ENCODE measurements around the gene COG4.

COG4 gene

DNA sequence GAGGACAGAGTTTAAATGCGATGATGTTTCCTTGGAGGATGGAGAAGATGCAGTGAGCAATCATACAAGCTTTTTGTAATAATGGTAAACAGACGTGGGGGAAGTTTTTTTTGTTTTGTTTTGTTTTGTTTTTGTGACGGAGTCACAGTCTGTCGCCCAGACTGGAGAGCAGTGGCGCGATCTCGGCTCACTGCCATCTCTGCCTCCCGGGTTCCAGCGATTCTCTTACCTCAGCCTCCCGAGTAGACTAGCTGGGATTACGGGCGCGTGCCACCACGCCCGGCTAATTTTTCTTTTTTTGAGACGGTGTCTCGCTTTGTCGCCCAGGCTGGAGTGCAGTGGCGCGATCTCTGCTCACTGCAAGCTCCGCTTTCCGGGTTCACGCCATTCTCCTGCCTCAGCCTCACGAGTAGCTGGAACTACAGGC is 1.1 kb upstream of the COG4 start:
- DNase-seq, result peak; percentile 24

- DNase-seq, result peak; percentile 76
These were observed 517 bp upstream of the COG4 start, which contains the start of gene SF3B3 for GRCh38 chr16:70523743-70524398. Gene SF3B3 (plus strand): TSS chr16:70523816. CDS start chr16:70526657, 2,841 bp downstream.

DNA sequence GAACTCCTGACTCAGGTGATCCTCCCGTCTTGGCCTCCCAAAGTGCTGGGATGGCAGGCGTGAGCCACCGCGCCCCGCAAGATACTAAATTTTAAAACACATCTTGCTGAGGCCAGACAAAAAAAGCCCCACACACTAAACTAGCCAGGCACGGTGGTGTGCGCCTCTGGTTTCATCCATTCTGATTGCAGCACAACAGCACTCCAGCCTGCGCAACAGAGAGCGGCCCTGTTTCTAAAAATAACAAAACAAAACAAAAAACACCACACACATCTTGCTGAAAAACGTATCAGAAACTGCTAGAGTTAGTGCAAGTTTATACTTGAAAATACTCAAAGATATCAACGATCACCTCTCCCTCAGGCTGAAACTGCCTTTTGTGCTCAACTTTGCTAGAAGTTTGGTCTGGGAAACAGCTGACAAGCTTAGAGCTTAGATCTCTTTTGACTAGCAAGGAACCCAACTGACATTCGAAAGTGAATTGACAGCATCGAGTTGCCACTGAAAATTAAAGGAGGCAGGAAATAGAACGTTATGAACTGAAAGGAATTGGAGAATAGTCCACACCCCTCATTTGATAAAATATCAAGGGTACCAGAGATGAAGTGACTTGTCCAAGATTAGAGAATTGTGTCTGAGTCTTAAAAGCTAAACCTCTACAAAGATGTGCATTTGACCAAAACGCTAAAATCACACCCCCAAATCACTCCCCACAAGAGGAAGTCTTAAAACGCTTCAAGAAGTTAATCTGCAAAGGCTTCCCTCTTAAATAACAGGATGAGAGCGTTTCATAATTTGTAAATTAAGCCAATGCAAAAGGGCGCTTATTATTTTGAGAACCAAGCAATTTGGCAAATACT is 908 bp downstream of the COG4 start:
- DNase-seq, result peak; percentile 67

GRCh38 chr16:70520612-70521297 is 2.6 kb downstream of the COG4 start:
- peak; percentile 83 for DNase-seq

DNA sequence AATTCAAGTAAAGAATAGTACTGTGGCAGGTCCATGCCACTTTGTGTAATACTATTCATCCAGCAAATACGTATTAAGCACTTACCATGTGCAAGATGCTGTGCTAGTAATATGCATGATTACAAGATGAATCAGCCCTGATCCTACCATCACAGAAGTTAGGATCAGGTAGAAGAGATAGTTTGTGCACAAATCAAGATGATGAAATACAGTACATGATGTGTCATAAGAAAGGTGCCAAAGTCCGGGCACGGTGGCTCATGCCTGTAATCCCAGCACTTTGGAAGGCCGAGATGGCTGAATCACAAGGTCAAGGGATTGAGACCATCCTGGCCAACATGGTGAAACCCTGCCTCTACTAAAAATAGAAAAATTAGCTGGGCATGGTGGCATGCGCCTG is 10.9 kb downstream of the COG4 start:
- DNase-seq, result no peak

DNA sequence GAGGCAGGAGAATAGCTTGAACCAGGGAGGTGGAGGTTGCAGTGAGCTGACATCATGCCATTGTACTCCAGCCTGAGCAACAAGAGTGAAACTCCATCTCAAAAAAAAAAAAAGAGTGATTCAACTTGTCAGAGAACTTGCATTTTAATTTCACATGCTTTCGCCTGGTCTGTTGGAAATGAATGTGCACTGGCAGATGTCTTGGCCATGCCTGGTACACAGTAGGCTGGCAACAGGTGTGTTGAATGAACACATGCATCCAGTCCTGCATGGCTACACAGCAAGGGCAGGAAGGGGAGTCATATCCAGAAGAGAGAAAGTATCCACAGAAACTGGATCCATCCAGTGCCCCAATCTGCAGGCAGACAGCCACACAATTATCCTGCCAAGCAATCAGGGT is 11.5 kb downstream of the COG4 start:
- DNase-seq, result peak; percentile 30

GRCh38 chr16:70510216-70510615 is 13.1 kb downstream of the COG4 start:
- DNase-seq, result no peak

GRCh38 chr16:70508752-70509151 is 14.6 kb downstream of the COG4 start:
- DNase-seq, result peak; percentile 38

GRCh38 chr16:70496513-70496912 is 26.8 kb downstream of the COG4 start:
- DNase-seq, result no peak

DNA sequence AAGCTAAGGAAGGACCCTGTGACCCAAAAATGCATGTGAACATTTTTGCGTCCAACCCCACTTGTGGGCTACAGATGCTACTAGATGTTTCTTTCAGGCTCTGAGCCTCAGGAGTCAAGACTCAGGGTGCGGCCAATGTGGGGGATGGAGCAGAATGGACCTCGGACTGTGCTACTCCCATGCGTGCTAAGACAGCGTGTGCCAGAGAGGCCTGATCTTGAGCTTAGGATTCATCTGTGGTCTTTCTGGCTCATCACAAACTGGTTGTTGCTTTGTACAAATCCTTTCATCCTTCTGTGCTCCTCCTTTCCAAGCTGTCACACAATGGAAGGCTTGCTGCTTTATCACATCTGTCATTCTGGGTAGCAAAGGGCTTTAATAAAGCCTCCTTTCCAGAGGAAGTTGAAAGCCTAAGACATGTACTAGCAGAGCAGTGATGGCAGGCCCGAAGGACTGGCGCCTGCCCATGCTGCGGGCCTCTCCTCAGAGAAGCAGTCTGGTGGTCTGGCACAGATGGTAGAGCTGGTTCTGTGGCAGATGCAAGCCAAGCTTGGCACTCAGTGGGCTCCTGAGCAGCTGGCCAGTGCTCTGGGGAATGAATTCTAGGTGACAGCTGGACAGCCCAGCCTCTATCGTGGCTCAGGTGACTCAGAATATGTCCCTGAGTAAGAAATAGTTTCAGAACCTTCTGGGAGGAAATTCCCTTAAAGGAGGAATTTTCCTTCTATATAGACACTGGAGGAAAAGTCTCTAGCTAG is 27.8 kb downstream of the COG4 start:
- DNase-seq, result no peak

DNA sequence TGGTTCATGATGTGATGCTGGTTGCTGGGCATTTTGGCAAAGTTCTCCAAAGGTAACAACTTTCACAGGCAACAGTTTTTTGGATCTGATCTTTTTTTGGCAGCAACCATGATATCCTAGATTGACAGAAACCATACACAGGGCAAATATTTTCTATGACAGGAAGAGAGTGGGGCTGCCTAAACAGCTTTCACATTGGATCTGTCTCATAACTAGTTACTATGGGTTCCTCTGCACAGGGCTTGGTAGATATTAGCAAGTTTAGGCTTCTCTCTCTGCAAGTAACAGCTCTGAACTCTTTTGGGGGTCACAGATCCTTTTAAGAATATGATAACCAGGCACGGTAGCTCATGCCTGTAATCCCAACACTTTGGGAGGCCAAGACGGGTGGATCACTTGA is 28.6 kb downstream of the COG4 start:
- DNase-seq, result no peak

DNA sequence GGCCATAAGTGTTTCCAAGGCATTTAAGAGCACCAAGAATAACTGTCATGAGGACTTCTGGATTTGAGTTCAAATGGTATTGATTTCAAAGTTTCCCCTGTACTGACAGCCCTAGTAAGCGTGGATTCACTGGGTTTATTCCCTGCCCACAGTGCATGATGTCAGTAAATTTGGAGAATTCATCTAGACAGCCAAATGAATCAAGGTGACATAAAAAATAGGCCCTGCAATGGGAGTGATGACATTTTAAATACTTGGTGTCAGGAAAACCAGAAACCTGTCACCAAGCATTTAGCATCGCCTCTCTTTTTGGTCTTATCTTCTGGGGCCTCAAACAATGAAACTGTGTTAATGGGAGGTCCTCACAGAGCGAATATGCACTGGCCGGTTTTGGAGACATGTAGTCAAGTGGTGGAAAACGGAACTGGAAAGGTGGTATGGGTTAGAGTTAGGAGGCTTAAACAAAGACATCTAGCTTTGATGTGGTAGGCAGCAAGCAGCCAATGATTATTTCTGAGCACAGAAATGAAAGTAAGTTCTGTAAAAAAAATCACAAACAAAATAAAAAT is 29.1 kb downstream of the COG4 start:
- no peak for DNase-seq

GRCh38 chr16:70493802-70494201 is 29.6 kb downstream of the COG4 start:
- DNase-seq, result no peak

- DNase-seq, result no peak
These were observed 33.1 kb downstream of the COG4 start for GRCh38 chr16:70490261-70490660.

- DNase-seq, result no peak
These were observed 38.5 kb downstream of the COG4 start for GRCh38 chr16:70484867-70485266.

- no peak for DNase-seq
These were observed 39.9 kb downstream of the COG4 start for GRCh38 chr16:70483426-70483825.

GRCh38 chr16:70482624-70483023 is 40.7 kb downstream of the COG4 start:
- no peak for DNase-seq

GRCh38 chr16:70481929-70482536 is 41.3 kb downstream of the COG4 start:
- DNase-seq, result no peak

DNA sequence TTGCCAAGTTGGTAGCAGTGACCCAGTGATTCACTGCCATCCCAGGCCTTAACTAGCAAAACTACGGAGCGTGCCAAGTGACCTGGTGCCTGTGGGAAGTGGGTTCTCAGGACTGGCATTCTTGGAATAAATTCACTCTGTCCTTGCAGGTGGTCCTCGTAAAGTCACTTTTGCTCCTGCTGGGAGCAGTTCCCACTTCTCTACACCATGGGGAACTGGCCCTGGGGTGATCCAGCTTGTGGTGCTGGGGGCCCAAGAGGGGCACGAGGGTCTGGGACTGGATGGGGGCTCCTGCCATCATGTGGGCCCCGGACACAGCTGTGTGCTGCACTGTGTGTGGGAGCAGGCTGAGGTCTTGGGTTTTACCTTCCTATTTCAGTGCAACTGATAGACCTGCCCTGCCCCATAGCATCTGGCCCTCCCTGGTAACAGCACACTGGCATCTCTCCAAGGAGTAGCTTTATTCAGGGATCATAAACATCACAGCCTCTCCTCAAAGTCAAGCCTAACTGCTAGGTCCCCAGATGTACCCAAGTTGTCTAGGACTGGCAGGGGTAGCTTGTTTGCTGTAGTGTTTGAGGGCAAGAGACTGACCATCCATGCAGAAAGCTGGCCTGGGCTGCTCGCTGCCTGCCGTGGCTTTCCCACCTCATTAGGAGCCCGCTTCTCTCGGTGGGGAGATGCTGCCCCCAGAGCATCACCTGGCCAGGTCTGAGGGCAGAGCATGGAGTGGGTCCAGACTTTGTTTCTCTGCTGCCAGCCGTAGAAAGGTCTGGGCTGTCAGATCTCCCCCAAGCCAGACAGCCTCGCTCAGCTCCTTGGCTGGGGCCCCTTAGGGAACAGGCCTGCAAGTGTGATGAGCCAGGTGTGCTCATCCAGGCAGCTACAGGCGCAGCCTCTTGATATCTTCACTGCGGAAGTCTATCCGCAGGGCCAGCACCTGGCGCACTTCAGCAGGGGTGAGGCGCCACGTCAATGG is 42.9 kb downstream of the COG4 start:
- no peak for DNase-seq

GRCh38 chr16:70478912-70479341 is 44.4 kb downstream of the COG4 start:
- DNase-seq, result no peak

GRCh38 chr16:70478169-70478568 is 45.2 kb downstream of the COG4 start:
- no peak for DNase-seq
